SU-DHL-6 (cell line): ENCODE measurements around the gene DCHS1.

Source experiments
- CTCF ChIP-seq: fragments of 200-600 bp; sonication (generic); IDR thresholded peaks from one replicate; pipeline ENCODE4 v1.5.1; 2017; ENCODE audit warnings: antibody characterized with exemption, mild to moderate bottlenecking, low read length, moderate library complexity; ENCODE audit not compliant: insufficient read depth, poor library complexity, severe bottlenecking
- EZH2phosphoT487 ChIP-seq: fragments of 200-600 bp; sonication (generic), shearing (Covaris generic); conservative IDR thresholded peaks from 2 replicates; pipeline ENCODE4 v1.6.1; 2018; ENCODE audit warnings: mild to moderate bottlenecking, antibody characterized with exemption, low read length, moderate library complexity, mixed read lengths

DNA sequence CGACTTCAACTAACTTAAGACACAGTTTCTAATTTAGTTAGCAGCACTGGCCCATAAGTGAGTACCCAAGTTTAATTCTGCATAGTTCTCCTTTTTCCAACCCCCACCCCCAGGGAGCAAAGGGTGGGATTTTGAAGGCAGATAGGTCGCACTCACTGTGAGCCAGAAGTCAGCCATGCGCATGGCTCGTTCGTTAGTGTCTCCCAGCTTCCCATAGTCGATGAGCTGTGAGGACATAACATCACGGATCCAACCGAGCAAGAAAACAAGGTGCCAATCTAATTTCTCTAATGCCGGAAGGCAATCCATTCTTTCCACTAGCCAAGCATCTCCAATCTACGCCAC, 27.0 kb upstream of the DCHS1 start:
- TF ChIP-seq CTCF = no peak
- TF ChIP-seq EZH2phosphoT487 = no peak
